ENCODE data around the gene BSN. TPM values are rescaled to one million over a fixed set of nuclear protein-coding genes. Genes with fewer than 3 reads are reported as not detected.

BSN gene
- total RNA-seq: 0.09 and 0.12 TPM in 2 replicates

GRCh38 chr3:49553692-49554632 lies at the start of gene BSN:
Gene BSN (plus strand): TSS chr3:49554477. CDS start chr3:49554603, 126 bp downstream.

GRCh38 chr3:49673715-49674496 lies 119.6 kb downstream of the BSN start, which contains the start of gene APEH:
Gene APEH (plus strand): TSS chr3:49674351. CDS start chr3:49674402, 51 bp downstream.

GRCh38 chr3:49689046-49689907 lies 135.0 kb downstream of the BSN start, which contains the start of the genes MST1 and RNF123:
Gene MST1 (minus strand): TSS chr3:49689474. CDS start chr3:49688691, 783 bp downstream.
Gene RNF123 (plus strand): TSS chr3:49689557. CDS start chr3:49691166, 1,609 bp downstream.

GRCh38 chr3:49719214-49719884 lies 165.1 kb downstream of the BSN start, which contains the start of gene AMIGO3:
Gene AMIGO3 (minus strand): TSS chr3:49719684. CDS start chr3:49719465, 219 bp downstream.

Other genes starting within 250 kb of the BSN start
- gene USP4, start 214.4 kb upstream of the BSN start, total RNA-seq: 6.2 and 8.5 TPM in 2 replicates
- gene GPX1, start 196.1 kb upstream of the BSN start, total RNA-seq: 288 and 296 TPM in 2 replicates
- 418 and 494 TPM in 2 replicates for gene RHOA, start 142.5 kb upstream of the BSN start, total RNA-seq
- 16.4 and 41.9 TPM in 2 replicates for gene TCTA, start 142.1 kb upstream of the BSN start, total RNA-seq
- gene AMT, start 132.0 kb upstream of the BSN start, total RNA-seq: 1.4 and 2.6 TPM in 2 replicates
- gene NICN1, start 125.2 kb upstream of the BSN start, total RNA-seq: 4.3 and 11.8 TPM in 2 replicates
- gene DAG1, start 84.2 kb upstream of the BSN start, total RNA-seq: 36.0 and 128 TPM in 2 replicates
- 67.1 and 89.7 TPM in 2 replicates for gene APEH, start 119.9 kb downstream of the BSN start, total RNA-seq
- 9.8 and 10.6 TPM in 2 replicates for gene MST1, start 135.0 kb downstream of the BSN start, total RNA-seq
- gene RNF123, start 135.1 kb downstream of the BSN start, total RNA-seq: 23.7 and 31.4 TPM in 2 replicates
- gene AMIGO3, start 165.2 kb downstream of the BSN start, total RNA-seq: 1.9 TPM in 1 of 2 replicates, not detected in the other
- gene GMPPB, start 169.5 kb downstream of the BSN start, total RNA-seq: 17.7 and 35.0 TPM in 2 replicates
- 27.1 and 28.2 TPM in 2 replicates for gene IP6K1, start 232.1 kb downstream of the BSN start, total RNA-seq
- 0.12 TPM in 1 of 2 replicates, not detected in the other for gene CDHR4, start 245.4 kb downstream of the BSN start, total RNA-seq
- 3.4 and 11.9 TPM in 2 replicates for gene INKA1, start 248.8 kb downstream of the BSN start, total RNA-seq